Measurements from ENCODE around the gene ZNFX1.
"Not testable (repeated sequence)": the region's sequence is repeated elsewhere in the genome, so short reads cannot be mapped to it uniquely, and the experiment has no call there.

ZNFX1 gene

DNA sequence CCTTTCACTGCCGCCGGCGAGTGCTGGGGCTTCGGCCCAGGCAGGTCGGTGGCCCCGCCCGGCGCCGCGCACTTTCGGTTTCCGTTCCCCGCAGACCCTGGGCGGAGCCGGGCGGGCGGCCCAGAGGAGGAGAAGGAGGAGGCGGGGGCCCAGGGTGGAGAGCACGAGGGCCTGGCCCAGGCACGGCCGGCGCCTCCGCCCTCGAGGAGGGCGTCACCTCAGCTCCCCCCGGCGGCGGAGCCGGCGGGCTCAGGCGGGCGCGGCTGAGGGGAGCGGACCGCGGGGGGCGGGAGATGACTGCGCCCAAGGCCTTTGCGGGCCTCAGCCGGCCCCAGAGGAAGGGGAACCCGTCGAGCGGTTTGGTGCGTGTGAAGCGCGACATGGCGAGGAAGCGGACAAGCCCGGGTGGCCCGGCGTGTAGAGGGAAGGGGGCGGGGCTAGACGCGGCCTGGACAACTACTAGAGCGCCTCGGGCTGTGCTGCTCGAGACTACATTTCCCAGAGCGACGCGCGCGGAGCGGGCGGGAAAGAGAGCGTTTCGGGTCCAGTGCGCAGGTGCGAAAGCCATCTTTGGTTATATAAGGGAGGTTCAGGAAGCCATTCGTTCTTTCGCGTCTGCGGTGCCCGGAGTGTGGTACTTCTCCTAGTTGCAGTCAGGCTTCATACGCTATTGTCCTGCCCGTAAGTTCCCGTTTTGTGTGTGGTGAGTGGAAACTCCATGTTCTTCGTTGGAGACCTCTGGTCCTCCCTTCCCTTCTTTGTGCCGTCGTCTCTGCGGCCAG, at the start of gene ZNFX1:
Gene ZNFX1, minus strand, starts transcription at position 22 of the 782 bp plus-strand sequence. CDS start 2,218 bp downstream, outside the sequence.
- peak; percentile 92 for FAIRE-seq

DNA sequence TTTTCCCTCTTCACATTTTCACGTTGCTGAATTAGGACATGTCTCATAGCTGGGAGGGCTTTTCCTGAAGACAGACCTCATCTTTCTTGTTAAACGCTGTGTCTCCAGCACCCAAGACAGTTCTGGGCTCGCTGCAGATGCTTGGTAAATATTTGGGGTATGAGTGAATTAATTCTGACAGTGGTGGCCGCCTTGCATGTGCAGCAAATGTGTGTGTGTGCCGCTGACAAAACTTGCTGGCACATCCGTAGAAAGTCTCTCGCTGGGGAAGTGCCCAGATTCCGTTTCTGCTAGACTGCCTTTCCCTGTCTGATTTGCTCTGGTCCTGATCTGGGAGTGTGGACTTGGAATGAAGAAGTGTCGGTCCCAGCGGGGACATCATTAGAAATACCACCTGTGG, 48.2 kb upstream of the ZNFX1 start:
- no peak for FAIRE-seq

DNA sequence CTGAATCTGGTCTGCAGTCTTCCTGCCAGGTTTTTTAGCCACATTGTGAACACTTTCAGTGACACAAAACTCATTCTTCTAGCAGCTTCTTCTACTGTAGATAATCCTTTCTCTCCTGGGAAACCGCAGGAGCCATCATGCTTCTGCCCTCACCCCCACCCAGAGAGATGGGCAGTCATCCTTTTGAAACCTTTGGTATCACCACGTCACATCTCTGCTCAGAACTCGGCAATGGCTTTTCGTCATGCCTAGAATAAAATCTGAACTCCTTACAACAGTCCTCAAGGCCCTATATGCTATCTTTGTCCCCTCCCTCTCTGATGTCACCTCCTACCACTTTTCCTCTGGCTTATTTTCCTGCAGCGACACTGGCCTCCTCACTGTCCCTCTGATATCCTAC, 46.4 kb upstream of the ZNFX1 start:
- FAIRE-seq, result no peak

DNA sequence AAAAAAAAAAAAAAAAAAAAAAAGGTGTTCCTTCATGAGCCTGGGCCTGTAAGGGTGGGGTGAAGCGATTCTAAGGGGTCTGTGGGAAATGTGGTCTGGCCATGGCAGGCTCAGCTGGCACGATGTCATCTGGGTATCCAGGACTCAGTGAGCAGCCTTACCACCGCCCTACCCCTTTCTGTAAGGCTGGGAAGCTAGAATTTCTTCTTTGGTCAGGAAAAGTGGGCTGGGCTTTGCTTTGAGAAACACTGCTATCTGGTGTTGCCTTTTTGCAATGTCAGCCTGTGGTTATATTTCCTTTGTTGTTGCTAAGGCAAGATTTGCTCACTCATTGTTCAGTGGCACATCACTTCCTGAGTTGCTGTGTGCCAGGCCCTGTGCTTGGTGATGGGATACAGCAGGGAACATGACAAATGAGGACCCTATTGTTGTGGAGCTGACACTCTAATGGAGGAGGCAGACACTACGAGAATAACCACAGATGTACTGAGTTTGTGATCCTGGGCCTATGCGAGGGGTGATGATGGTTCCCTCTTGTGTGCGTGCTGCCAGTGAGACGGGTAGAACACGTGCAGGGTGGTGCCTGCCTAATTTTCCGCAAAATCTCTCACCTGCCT, 45.9 kb upstream of the ZNFX1 start:
- FAIRE-seq, result no peak

DNA sequence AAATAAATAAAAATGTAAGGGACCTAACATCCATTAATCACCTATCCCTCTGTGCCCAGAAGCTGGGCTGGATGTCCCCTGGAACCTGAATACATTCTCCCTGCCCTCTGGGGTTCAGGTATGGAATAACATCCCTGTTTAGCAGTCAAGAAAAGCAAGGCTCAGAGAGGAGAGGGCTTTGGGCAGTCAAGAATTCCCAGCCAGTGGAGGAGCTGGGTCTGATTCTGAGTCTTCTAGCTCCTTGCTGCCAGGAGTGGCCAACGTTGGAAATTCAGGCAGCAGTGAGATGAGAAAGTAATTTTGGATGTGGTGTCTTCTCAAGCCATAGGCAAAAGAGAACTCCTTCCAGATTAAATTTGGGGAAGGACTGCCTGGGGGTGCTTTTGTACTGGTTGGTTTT, 42.6 kb upstream of the ZNFX1 start:
- peak; percentile 81 for FAIRE-seq

DNA sequence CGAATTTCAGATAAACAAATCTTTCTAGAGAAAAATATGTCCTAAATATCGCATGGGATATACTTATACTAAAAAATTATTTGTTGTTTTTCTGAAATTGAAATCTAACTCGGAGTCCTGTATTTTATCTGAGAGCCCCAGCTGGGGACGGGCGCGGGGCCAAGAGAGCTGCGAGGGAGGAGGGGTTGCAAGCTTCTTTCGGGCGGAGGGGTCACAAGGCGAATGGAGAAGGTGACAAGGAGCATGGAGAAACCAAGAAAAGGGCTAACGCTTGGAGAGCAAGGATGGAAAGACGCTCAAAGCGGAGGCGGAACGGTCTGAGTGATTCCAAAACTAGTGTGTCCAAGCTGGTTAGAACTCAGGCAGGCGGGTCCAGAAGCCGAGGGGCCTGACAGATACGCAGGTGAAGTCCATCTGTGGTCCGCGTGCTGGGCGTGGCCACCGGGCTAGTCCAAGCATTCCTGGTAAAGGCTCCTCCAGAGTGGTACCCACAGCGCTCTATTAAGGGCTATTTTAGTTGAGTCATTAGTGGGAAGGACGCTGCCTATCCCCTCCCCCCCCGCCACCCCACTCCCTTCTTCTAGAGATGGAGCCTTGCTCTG, 41.5 kb upstream of the ZNFX1 start:
- no peak for FAIRE-seq

DNA sequence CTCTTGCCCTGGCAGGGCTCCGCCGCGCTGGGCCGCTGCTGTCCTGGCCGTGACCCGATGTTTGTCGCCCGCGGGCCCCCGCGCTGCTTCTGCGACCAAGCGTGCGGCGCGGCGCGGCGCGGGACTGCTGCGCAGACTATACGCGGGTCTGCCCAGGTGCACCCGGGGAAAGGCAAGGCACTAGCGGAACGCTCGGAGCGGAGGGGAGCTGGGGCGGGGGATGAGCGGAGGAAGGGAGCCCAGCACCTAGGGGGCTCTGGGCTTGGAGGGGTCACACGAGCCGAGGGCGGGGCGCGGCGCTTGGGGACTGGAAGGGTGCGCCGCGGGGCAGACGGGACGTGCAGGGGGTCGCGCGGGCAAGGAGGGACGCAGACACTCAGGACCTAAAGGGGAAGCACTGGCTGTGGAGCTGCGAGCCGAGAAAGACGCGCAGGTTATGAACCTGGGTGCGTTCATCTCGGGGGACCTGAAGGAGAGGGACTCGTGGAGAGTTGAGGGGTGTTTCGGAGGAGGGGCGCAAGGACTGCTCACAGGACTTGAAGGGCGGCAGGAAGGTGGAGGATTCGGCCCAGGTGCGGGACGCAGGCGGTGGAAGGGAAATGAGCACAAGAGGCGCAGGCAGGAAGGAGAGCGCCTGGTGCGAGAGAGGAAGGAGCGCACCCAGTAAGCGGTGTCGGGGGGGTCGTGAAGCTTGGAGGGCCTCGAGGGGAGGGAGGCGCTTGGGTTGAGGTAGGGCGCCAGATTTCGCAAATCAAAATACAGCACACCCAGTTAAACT, 40.8 kb upstream of the ZNFX1 start:
- FAIRE-seq, result no peak

DNA sequence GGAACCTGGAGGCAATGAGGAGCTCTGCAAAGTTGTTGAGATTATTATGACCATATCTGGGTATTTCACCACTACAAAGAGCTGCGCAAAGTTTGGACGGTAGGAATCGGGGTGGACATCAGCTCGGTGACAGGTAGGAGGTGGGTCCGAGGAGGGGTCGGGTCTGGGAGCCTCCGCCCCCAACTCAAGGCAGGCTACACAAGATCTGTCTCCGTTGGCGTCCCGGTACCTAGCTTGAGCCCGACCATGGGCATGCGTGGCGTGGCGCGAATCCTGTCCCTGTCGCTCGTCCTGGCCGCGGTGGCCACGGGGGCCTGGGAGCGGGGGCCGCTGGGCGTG, 40.2 kb upstream of the ZNFX1 start:
- no peak for FAIRE-seq

DNA sequence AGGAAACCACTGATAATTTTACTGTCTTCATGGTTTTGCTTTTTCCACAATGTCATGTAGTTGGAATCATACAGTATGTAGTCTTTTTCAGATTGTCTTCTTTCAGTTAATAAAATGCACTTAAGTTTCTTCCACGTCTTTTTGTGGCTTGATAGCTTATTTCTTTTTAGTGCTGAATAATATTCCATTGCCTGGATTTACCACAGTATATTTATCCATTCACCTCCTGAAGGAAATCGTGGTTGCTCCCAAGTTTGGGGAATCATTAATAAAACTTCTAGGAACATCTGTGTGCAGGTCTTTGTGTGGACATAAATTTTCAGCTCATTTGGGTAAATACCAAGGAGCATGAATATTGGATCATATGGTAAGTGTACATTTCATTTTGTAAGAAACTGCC, 38.8 kb upstream of the ZNFX1 start:
- no peak for FAIRE-seq

DNA sequence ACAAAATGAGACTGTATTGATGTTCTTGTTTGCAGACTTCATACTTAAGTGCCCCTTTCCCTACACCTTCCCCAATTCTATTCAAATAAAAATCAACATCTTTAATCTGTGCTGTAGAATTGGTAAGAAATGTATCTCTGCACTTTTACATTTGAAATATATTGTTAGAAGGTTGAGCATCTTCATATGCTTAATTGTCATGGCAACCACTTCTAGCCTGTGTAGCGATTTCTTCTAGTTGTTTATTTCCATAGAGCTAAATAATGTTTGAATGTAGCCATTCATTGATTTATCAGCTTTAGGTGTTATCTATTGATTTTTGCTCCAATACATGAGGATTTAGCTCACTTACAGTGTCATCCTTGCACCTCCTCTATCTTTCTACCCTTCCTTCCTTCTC, 37.7 kb upstream of the ZNFX1 start:
- no peak for FAIRE-seq

DNA sequence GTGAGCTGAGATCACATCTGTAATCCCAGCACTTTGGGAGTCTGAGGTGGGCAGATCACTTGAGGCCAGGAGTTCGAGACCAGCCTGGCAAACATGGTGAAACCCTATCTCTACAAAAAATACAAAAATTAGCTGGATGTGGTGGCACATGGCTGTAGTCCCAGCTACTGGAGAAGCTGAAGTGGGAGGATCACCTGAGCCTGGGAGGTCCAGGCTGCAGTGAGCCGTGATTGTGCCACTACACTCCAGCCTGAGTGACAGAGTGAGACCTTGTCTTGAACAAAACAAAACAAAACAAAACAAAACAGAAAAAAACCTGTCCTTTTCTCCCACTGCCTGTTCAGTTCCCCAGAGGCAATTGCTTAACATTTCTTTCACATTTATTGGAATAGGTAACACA, 36.2 kb upstream of the ZNFX1 start:
- not testable (repeated sequence) for FAIRE-seq

DNA sequence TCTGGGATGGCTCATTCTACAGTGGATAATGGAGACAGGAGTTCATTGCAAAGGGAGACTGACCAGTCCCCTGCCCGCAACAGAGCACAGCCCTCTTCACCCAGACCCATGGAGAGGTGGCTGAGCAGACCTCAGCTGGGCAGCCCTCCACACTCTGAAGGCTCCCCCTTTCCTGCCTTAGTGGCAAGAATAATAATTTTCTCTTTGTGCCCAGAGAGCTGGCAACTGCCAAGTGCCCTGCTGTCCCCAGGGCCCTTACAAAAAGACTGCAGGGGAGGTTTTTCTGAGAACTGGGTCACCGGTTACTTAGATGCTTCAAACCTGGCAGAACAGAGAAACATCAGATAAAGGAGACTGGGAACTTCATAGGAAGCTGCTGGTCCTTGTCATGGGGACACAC, 35.4 kb upstream of the ZNFX1 start:
- no peak for FAIRE-seq

DNA sequence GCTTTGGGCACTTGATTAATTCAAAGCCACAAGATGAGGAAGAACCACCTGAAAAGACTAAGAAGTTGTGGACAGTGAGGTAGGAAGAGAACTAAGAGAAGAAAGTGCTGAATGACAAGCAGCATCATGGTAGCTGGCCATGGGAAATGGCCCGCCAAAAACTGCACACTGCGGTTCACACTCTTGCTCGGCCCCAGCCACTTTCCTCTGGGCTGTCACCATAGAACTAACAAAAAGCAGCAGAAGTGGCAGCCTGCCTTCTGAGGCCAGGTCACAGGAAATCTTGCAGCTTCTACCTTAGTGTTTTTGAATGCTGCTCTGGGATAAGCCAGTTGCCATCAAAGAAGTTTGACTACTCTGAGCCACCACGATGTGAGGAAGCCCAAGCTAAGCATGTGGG, 34.8 kb upstream of the ZNFX1 start:
- FAIRE-seq, result no peak

DNA sequence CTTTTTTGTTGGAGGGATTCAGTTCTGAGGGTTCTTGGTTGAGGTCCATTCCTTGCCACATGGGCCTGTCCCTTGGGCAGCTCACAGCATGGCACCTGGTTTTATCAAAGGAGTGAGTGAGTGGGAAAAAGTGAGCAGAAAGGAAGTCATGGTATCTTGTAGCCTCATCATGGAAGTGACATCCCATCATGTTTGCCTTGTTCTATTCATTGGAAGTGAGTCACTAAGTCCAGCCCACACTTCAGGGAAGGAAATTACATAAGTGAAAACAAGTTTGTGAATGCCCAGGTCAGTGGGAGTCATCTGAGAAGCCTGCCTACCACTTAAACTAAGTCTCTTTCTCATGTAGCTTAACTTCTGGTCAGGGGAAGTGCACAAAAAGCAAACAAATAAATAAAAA, 32.8 kb upstream of the ZNFX1 start:
- no peak for FAIRE-seq

DNA sequence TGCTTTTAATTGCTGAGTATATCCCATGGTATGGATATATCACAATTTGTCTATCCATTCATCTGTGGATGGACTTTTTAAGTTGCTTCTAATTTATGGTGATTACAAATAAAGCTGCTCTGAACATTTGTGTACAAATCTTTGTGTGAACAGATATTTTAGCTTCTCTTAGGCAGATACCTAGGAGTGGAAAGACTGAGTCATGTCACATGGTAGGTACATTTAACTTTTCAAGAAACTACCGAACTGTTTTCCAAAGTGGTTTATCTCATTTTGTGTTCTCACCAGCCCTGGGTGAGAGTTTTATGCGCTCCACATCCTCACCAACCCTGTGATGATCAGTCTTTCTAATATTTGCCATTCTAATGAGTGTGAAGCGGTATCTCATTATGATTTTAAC, 31.0 kb upstream of the ZNFX1 start:
- no peak for FAIRE-seq

DNA sequence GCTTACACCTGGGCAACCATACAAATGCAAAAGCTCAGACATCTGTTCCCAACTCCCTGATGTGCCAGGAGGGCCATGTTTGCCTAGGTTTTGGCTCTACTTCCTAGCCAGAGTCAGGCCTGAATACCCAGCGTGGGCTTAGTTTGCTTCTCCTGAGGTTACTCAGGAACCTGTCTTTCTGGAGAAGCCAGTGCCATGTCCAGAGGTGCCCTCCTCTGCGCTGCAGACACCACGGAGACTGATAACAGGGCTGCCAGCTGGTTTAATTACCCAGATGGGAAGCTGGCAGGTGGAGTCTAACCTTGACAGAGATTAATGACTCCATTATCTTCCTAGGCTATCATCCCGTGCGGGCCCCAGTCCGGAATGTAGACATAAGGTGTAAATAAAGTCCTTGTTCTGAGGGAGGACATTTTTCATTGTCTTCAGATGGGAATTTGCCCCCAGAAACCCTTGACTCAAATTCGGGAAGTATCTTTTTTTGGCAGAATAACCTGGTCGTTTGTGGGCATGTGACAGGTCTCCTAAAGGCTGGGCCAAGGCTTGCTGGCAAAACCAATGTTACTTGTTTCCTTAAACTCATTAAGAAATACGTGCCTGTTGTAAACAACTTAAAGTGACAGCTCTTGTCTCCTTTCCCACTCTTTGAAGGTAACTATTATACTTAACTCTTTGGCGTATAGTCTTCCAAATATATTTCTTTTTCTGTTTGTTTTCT, 29.2 kb upstream of the ZNFX1 start:
- no peak for FAIRE-seq

DNA sequence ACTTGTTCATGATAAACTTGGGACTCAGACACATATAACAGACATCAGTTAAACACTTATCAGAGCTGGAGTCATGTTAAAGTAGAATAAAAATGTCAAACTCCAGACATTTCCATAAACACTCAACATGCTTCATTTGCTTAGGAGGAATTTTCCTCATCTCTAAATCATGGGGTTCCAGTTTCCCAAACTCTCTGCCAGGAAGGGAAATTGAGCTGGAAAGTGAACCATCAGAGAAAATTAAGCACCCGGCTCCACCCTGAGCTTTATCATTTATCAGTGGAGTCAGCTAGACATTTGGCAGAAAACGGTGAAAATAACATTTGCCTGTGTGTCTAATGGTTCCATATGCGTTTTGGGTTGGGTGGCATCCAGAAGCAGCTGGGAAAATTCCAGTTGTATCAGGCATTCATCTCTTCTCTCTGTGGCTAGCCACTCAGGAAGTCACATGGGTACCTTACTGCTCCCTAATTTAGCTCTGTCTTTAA, 25.3 kb upstream of the ZNFX1 start:
- FAIRE-seq, result no peak

DNA sequence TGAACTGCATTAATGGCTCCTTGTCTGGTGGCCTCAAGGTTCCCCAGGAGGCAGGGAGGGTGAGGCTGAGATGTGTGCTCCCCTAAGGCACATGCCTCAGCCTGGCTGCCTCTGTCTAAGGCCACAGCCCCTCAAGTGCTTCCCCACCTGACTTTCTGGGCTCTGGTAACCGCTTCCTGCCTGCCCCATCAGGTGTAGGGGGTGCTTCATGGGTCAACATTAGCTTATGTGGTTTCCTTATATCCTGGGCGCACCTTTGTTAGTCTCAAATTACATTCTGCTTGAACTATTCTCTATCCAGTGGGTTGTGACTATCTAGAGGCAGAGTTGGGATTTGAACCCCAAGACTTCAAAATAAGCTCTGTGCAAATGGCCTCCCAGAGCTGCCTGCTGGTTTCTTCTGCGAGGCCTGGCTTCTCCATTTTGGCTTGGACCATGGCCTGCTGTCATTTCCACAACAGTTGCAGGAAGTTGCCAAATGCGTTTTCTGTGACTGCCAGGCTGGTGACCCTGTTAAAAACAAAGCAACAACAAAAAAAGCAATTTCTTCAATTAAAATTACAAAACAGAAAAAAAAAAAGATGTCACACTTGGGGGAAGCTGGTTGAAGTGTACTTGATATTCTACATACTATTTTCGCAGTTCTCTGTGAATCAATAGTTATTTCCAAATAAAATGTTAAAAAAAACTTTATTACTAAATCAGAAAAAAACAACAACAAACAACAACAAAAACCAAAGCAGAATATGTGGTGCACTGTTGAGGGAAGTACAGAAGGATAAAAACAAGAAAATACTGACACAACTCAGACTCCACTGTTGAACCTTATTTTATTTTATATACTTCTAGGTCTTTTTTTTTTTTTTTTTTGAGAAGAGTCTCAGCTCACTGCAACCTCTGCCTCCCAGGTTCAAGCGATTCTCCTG, 20.0 kb upstream of the ZNFX1 start:
- FAIRE-seq, result no peak

DNA sequence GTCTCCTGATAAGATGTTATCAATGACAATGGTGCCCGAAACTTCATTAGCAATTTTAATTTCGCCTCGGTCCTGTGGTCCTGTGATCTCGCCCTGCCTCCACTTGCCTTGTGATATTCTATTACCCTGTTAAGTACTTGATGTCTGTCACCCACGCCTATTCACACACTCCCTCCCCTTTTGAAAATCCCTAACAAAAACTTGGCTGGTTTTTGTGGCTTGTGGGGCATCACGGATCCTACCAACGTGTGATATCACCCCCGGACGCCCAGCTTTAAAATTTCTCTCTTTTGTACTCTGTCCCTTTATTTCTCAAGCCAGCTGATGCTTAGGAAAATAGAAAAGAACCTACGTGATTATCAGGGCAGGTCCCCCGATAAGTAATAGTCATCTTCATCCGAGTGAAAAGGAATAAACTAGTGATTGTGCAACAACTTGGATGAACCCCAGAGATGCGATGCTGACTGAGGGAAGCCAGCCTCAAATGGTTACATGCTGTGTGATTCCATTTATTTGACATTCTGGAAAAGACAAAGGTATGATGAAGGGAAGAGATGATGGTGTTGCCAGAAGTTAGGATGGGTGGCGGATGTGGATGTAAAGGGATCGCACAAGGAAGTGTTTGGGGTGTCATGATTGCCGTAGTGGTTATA, 16.3 kb upstream of the ZNFX1 start:
- not testable (repeated sequence) for FAIRE-seq

DNA sequence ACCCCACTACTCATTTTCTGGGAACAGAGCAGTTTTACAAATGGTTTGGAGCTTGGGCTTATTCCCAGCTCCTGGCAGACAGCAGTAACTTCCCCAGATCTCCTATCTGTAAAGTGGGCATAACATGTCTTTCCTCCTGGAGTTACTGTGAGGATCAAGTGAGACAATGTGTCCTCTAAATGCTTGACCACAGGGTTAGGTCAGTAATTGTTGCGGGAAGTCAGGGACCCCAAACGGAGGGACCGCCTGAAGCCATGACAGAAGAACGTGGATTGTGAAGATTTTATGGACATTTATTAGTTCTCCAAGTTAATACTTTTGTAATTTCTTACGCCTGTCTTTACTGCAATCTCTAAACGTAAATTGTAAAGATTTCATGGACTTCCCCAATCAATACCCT, 15.3 kb upstream of the ZNFX1 start:
- FAIRE-seq, result no peak

DNA sequence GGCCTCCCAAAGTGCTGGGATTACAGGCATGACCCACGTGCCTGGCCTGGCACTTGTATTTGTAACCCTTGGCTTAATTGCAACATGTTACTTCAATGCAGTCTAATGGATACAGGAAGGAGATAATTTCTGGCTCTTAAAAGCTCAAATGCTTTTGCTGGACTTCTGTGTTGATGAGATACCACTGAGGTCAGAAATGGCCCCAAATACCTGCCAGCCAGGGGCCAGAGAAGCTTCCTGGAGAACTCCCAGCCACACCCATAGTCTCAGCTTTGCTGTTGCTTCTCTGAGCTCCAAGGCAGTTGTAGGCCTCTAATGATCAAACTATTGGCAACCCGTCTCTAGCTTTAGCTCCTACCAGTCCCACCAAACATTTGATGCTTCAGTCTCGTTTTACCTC, 14.2 kb upstream of the ZNFX1 start:
- FAIRE-seq, result no peak

All from G401.6 (cell line).